HEK293T (cell line): ENCODE data around the gene PM20D1.

Source experiments
- CTCF ChIA-PET: fragments of 350-600 bp; formaldehyde crosslinking; extraction: SDS; loops from one replicate; lab custom pipeline; 2021; ENCODE audit warnings: antibody characterized with exemption, inconsistent platforms; lab: Yijun Ruan, JAX
- POLR2A ChIA-PET: fragments of 350-600 bp; formaldehyde crosslinking; extraction: SDS; loops from one replicate; lab custom pipeline; 2020; ENCODE audit warnings: antibody characterized with exemption, inconsistent platforms; lab: Yijun Ruan, JAX
- DNase-seq: peaks from one replicate; pipeline ENCODE4 v3.0.0; 2012; ENCODE audit warnings: mixed read lengths; ENCODE audit errors: extremely low spot score
- ARNT ChIP-seq: fragments of 450-650 bp; IDR thresholded peaks from 2 replicates; pipeline ENCODE4 v1.6.1; 2017; ENCODE audit warnings: mild to moderate bottlenecking
- BHLHE40 ChIP-seq: fragments of 450-650 bp; IDR thresholded peaks from 2 replicates; pipeline ENCODE4 v1.6.1; 2016; ENCODE audit warnings: mild to moderate bottlenecking, moderate library complexity, borderline replicate concordance
- CTBP1 ChIP-seq: fragments of 450-650 bp; IDR thresholded peaks from 2 replicates; pipeline ENCODE4 v1.6.1; 2016; ENCODE audit warnings: borderline replicate concordance
- ELF4 ChIP-seq: fragments of 450-650 bp; IDR thresholded peaks from 2 replicates; pipeline ENCODE4 v1.6.1; 2017; ENCODE audit warnings: antibody characterized with exemption
- FOXA1 ChIP-seq: fragments of 450-650 bp; IDR thresholded peaks from 2 replicates; pipeline ENCODE4 v1.6.1; 2016; ENCODE audit warnings: mild to moderate bottlenecking
- FOXK2 ChIP-seq: fragments of 450-650 bp; IDR thresholded peaks from 2 replicates; pipeline ENCODE4 v1.6.1; 2016; ENCODE audit warnings: mild to moderate bottlenecking
- FOXM1 ChIP-seq: fragments of 450-650 bp; IDR thresholded peaks from 2 replicates; pipeline ENCODE4 v1.6.1; 2017; ENCODE audit warnings: mild to moderate bottlenecking, borderline replicate concordance
- HDGF ChIP-seq: fragments of 450-650 bp; IDR thresholded peaks from 2 replicates; pipeline ENCODE4 v1.6.1; 2017; ENCODE audit warnings: antibody characterized with exemption, borderline replicate concordance
- L3MBTL2 ChIP-seq: fragments of 450-650 bp; conservative IDR thresholded peaks from 2 replicates; pipeline ENCODE4 v1.6.1; 2016; ENCODE audit warnings: mild to moderate bottlenecking
- LEF1 ChIP-seq: fragments of 450-650 bp; IDR thresholded peaks from 2 replicates; pipeline ENCODE4 v1.6.1; 2017; ENCODE audit warnings: mild to moderate bottlenecking, borderline replicate concordance
- NFRKB ChIP-seq: fragments of 450-650 bp; IDR thresholded peaks from 2 replicates; pipeline ENCODE4 v1.6.1; 2016; ENCODE audit warnings: mild to moderate bottlenecking, moderate library complexity
- PKNOX1 ChIP-seq: fragments of 450-650 bp; IDR thresholded peaks from 2 replicates; pipeline ENCODE4 v1.6.1; 2016
- SP1 ChIP-seq: fragments of 450-650 bp; IDR thresholded peaks from 2 replicates; pipeline ENCODE4 v1.6.1; 2017
- SUZ12 ChIP-seq: fragments of 450-650 bp; IDR thresholded peaks from 2 replicates; pipeline ENCODE4 v1.6.1; 2016; ENCODE audit warnings: mild to moderate bottlenecking
- TARDBP ChIP-seq: fragments of 450-650 bp; IDR thresholded peaks from 2 replicates; pipeline ENCODE4 v1.6.1; 2016
- ZNF384 ChIP-seq: fragments of 450-650 bp; IDR thresholded peaks from 2 replicates; pipeline ENCODE4 v1.6.1; 2016

PM20D1 gene

GRCh38 chr1:205842229-205842628 is 7.7 kb downstream of the PM20D1 start:
- TF ChIP-seq SP1 (no peak), PKNOX1 (no peak), TARDBP (no peak), CTBP1 (no peak), ZNF384 (no peak), LEF1 (no peak), NFRKB (no peak), FOXA1 (no peak), FOXM1 (no peak), SUZ12 (no peak), BHLHE40 (no peak), ELF4 (no peak), ARNT (no peak), L3MBTL2 (no peak)
- DNase-seq, result no peak
- POLR2A ChIA-PET, result no interaction called here
- CTCF ChIA-PET, result no interaction called here

- TF ChIP-seq L3MBTL2 (no peak), ZNF384 (no peak), ARNT (no peak), NFRKB (no peak), CTBP1 (no peak), TARDBP (no peak), SUZ12 (no peak)
- CTCF ChIA-PET, result interaction anchor here (0.6 kb wide), 1 partner anchor 15 kb away, joined by 3 read pairs; no protein-coding TSS in a partner anchor
- DNase-seq, result no peak
- POLR2A ChIA-PET, result no interaction called here
Observed at GRCh38 chr1:205840146-205840923, 9.6 kb downstream of the PM20D1 start.

- CTCF ChIA-PET, result no interaction called here
- TF ChIP-seq ELF4 (no peak), LEF1 (no peak), ZNF384 (no peak), BHLHE40 (no peak), HDGF (no peak), PKNOX1 (no peak), NFRKB (no peak), L3MBTL2 (no peak), FOXK2 (no peak), SUZ12 (no peak)
- POLR2A ChIA-PET, result no interaction called here
- DNase-seq, result no peak
Observed at GRCh38 chr1:205837382-205837970, 12.5 kb downstream of the PM20D1 start.

- peak; percentile 48 for DNase-seq
- ChIA-PET POLR2A (no interaction called here), CTCF (interaction anchor here (0.6 kb wide), 1 partner anchor 9 kb away, joined by 4 read pairs; no protein-coding TSS in a partner anchor)
- no peak for TF ChIP-seq TARDBP
- TF ChIP-seq PKNOX1, result peak; percentile 85
- 0 out of 2 replicates have a peak, but pooled peaks have one; percentile 17 for TF ChIP-seq ELF4
- TF ChIP-seq SUZ12, result no peak
Observed at GRCh38 chr1:205834751-205835150, 15.2 kb downstream of the PM20D1 start.

GRCh38 chr1:205832326-205832751 is 17.6 kb downstream of the PM20D1 start:
- ChIA-PET POLR2A (no interaction called here), CTCF (interaction anchor here (0.9 kb wide), 1 partner anchor 11 kb away, joined by 4 read pairs; no protein-coding TSS in a partner anchor)
- TF ChIP-seq FOXM1, result no peak
- no peak for TF ChIP-seq PKNOX1
- no peak for DNase-seq

GRCh38 chr1:205827623-205828022 is 22.3 kb downstream of the PM20D1 start:
- no peak for DNase-seq
- CTCF ChIA-PET, result no interaction called here

More at GRCh38 chr1:205827623-205828022, 22.3 kb downstream of the PM20D1 start:
- no peak for TF ChIP-seq FOXA1
- no peak for TF ChIP-seq PKNOX1
- TF ChIP-seq ARNT, result no peak
- no peak for TF ChIP-seq L3MBTL2
- TF ChIP-seq ZNF384, result no peak
- no peak for TF ChIP-seq TARDBP
- TF ChIP-seq CTBP1, result no peak
- TF ChIP-seq LEF1, result no peak
- TF ChIP-seq NFRKB, result no peak
- no peak for TF ChIP-seq FOXK2
- no peak for TF ChIP-seq FOXM1
- no peak for TF ChIP-seq ELF4
- no peak for TF ChIP-seq SP1
- TF ChIP-seq HDGF, result no peak
- TF ChIP-seq BHLHE40, result no peak
- POLR2A ChIA-PET, result no interaction called here
